ENCODE measurements around the gene TENT5C.

- TF ChIP-seq, protein P1, sequence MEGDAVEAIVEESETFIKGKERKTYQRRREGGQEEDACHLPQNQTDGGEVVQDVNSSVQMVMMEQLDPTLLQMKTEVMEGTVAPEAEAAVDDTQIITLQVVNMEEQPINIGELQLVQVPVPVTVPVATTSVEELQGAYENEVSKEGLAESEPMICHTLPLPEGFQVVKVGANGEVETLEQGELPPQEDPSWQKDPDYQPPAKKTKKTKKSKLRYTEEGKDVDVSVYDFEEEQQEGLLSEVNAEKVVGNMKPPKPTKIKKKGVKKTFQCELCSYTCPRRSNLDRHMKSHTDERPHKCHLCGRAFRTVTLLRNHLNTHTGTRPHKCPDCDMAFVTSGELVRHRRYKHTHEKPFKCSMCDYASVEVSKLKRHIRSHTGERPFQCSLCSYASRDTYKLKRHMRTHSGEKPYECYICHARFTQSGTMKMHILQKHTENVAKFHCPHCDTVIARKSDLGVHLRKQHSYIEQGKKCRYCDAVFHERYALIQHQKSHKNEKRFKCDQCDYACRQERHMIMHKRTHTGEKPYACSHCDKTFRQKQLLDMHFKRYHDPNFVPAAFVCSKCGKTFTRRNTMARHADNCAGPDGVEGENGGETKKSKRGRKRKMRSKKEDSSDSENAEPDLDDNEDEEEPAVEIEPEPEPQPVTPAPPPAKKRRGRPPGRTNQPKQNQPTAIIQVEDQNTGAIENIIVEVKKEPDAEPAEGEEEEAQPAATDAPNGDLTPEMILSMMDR (IDR thresholded peaks at IDR 0.05): no peak
- TF ChIP-seq ATF3 (CRISPR knock-in tag; conservative IDR thresholded peaks at IDR 0.05) (no peak), ZBTB43 (CRISPR knock-in tag; IDR thresholded peaks at IDR 0.05) (no peak), CREB1 (CRISPR knock-in tag; IDR thresholded peaks at IDR 0.05) (no peak), ARID4B (CRISPR knock-in tag; IDR thresholded peaks at IDR 0.05; ENCODE audit: borderline replicate concordance) (no peak), GTF2I (CRISPR knock-in tag; conservative IDR thresholded peaks at IDR 0.05) (no peak), NFE2L1 (CRISPR knock-in tag; IDR thresholded peaks at IDR 0.05) (no peak), SMAD4 (CRISPR knock-in tag; IDR thresholded peaks at IDR 0.05) (no peak), E2F5 (CRISPR knock-in tag; IDR thresholded peaks at IDR 0.05) (no peak), EMX1 (CRISPR knock-in tag; IDR thresholded peaks at IDR 0.05) (no peak), KAT7 (CRISPR knock-in tag; IDR thresholded peaks at IDR 0.05; ENCODE audit: borderline replicate concordance) (no peak)
These were observed 20.8 kb upstream of the TENT5C start for GRCh38 chr1:117585086-117585485.
